Loucy (cell line): ENCODE results near the gene SPTSSB.

Source experiments
- H2AFZ ChIP-seq: fragments of 200-600 bp; sonication (generic); 2 replicates; pipeline ENCODE4 v1.6.0; 2016; ENCODE audit warnings: antibody characterized with exemption, mild to moderate bottlenecking, low read length, moderate library complexity
- H3F3A ChIP-seq: fragments of 200-600 bp; 2 replicates; pipeline ENCODE4 v1.6.0; 2016; ENCODE audit warnings: antibody characterized with exemption, low read depth, mild to moderate bottlenecking
- H3K27me3 ChIP-seq: fragments of 200-600 bp; sonication (generic); 2 replicates; pipeline ENCODE4 v1.6.1; 2014; ENCODE audit warnings: low read length, mild to moderate bottlenecking; ENCODE audit not compliant: insufficient read depth, poor library complexity, severe bottlenecking
- H3K36me3 ChIP-seq: fragments of 200-600 bp; sonication (generic); 2 replicates; pipeline ENCODE4 v1.6.1; 2016; ENCODE audit warnings: low read length; ENCODE audit not compliant: insufficient read depth
- H3K4me1 ChIP-seq: fragments of 200-600 bp; sonication (generic); 2 replicates; pipeline ENCODE4 v1.5.1; 2014; ENCODE audit warnings: low read length, mild to moderate bottlenecking; ENCODE audit not compliant: insufficient read depth, poor library complexity, severe bottlenecking
- H3K4me2 ChIP-seq: fragments of 200-600 bp; sonication (generic); 2 replicates; pipeline ENCODE4 v1.6.0; 2014; ENCODE audit warnings: antibody characterized with exemption, low read length, low read depth, mild to moderate bottlenecking; ENCODE audit not compliant: poor library complexity, severe bottlenecking
- H3K4me3 ChIP-seq: fragments of 200-600 bp; sonication (generic); 2 replicates; pipeline ENCODE4 v1.5.1; 2014; ENCODE audit warnings: low read length, mild to moderate bottlenecking, mixed read lengths; ENCODE audit not compliant: poor library complexity, severe bottlenecking
- H3K79me2 ChIP-seq: fragments of 200-600 bp; sonication (generic); 2 replicates; pipeline ENCODE4 v1.6.1; 2014; ENCODE audit warnings: low read length; ENCODE audit not compliant: insufficient read depth
- H3K9ac ChIP-seq: fragments of 200-600 bp; sonication (generic); 2 replicates; pipeline ENCODE4 v1.6.0; 2014; ENCODE audit warnings: mild to moderate bottlenecking, low read depth, low read length, moderate library complexity; ENCODE audit not compliant: poor library complexity, severe bottlenecking
- H3K9me2 ChIP-seq: fragments of 200-600 bp; sonication (generic); replicated peaks from 2 replicates; pipeline ENCODE4 v1.6.1; 2016; ENCODE audit warnings: low read depth, low read length, mixed read lengths
- H3K9me3 ChIP-seq: fragments of 200-600 bp; sonication (generic); 2 replicates; pipeline ENCODE4 v1.6.1; 2014; ENCODE audit warnings: mild to moderate bottlenecking, antibody characterized with exemption, low read length, low read depth; ENCODE audit not compliant: insufficient read depth
- H4K20me1 ChIP-seq: fragments of 200-600 bp; sonication (generic); 2 replicates; pipeline ENCODE4 v1.6.0; 2014; ENCODE audit warnings: antibody characterized with exemption, low read length, mild to moderate bottlenecking; ENCODE audit not compliant: insufficient read depth, poor library complexity, severe bottlenecking
- CTCF ChIP-seq: fragments of 200-600 bp; sonication (generic); conservative IDR thresholded peaks from 2 replicates; pipeline ENCODE4 v1.5.1; 2014; ENCODE audit warnings: mild to moderate bottlenecking, antibody characterized with exemption, low read length
- EZH2phosphoT487 ChIP-seq: fragments of 200-600 bp; IDR thresholded peaks from 2 replicates; pipeline ENCODE4 v1.6.1; 2018; ENCODE audit warnings: antibody characterized with exemption, mild to moderate bottlenecking, moderate library complexity, borderline replicate concordance

Gene SPTSSB, protein sequence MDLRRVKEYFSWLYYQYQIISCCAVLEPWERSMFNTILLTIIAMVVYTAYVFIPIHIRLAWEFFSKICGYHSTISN

GRCh38 chr3:161371441-161372320, at the start of gene SPTSSB:
Gene SPTSSB (minus strand): TSS chr3:161371517. CDS start chr3:161346323, 25,194 bp downstream.
- Histone ChIP-seq H3K4me2 (no peak within 1 kb of the TSS), H3K27me3 (no peaks in the 10 kb centered on the region), H4K20me1 (no peaks in the 10 kb centered on the region), H3K79me2 (no peaks in the 10 kb centered on the region), H3K9me3 (no peaks in the 10 kb centered on the region), H3K4me3 (no peak within 1 kb of the TSS), H3K9me2 (no peaks in the 10 kb centered on the region), H3F3A (no peaks in the 10 kb centered on the region), H3K4me1 (no peaks in the 10 kb centered on the region), H2AFZ (no peak within 1 kb of the TSS), H3K36me3 (no peaks in the 10 kb centered on the region), H3K9ac (no peak within 1 kb of the TSS)
- no peak for TF ChIP-seq EZH2phosphoT487
- no peak for TF ChIP-seq CTCF

- no peaks in the 10 kb centered on the region for H4K20me1 ChIP-seq
- H3K79me2 ChIP-seq = no peaks in the 10 kb centered on the region
- no peak overlapping the region for H3K4me2 ChIP-seq
- H3K36me3 ChIP-seq = no peaks in the 10 kb centered on the region
- TF ChIP-seq CTCF (no peak), EZH2phosphoT487 (no peak)
- no peaks in the 10 kb centered on the region for H3K27me3 ChIP-seq
- no peaks in the 10 kb centered on the region for H3K9me3 ChIP-seq
- H3K4me3 ChIP-seq = no peak overlapping the region
- no peak overlapping the region for H2AFZ ChIP-seq
- no peaks in the 10 kb centered on the region for H3K9me2 ChIP-seq
- H3K9ac ChIP-seq = no peak overlapping the region
- H3F3A ChIP-seq = no peaks in the 10 kb centered on the region
- H3K4me1 ChIP-seq = no peaks in the 10 kb centered on the region
Observed at GRCh38 chr3:161420746-161421145, 49.4 kb upstream of the SPTSSB start.

DNA sequence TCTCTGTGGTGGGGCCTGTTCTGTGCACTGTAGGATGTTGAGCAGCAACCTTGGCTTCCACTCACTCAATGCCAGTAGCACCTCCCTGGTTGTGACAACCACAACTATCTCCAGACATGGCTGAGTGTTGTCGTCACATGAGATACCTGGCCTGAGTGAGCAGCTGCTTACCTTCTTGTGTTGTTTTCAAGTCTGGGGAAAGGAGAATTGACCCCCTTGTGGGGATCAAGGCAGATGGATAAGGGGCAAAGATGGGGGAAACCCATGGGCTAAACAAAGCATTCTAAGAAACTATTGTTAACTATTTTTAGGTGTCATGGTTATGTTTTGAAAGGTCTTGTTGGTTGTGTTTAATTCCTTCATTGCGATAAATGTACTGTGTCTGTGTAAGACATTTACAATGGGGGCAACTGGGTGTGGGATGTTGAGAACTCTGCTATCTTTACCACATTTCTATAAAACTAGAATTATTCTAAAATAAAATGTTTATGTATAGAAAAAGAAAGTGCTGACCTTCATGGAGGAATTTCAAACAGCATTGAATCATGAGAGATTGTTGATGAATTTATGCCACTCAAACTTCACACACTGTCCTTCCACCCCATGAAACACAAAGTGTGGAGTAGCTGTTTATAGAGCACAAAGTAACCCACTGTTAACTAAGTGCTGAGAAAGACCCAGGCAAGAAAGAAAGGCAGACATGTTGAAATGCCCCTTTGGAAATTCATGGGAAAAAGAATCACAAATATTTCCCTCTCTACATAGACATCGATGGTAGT, 48.4 kb upstream of the SPTSSB start:
- Histone ChIP-seq H3K79me2 (no peaks in the 10 kb centered on the region), H3K4me2 (no peak overlapping the region), H3K9me3 (no peaks in the 10 kb centered on the region), H3K9ac (no peak overlapping the region), H2AFZ (no peak overlapping the region), H3K9me2 (no peaks in the 10 kb centered on the region), H3F3A (no peaks in the 10 kb centered on the region), H3K36me3 (no peaks in the 10 kb centered on the region), H3K27me3 (no peaks in the 10 kb centered on the region), H4K20me1 (no peaks in the 10 kb centered on the region), H3K4me1 (no peaks in the 10 kb centered on the region), H3K4me3 (no peak overlapping the region)
- TF ChIP-seq EZH2phosphoT487 = no peak
- TF ChIP-seq CTCF = no peak
